Gastroesophageal sphincter (tissue), 3 donors: Measurements from ENCODE around the gene ATM.

Experiments
- CTCF ChIP-seq, 4 experiments: fragments of 200-600 bp in 2 of 4; fragments of 450-650 bp in 2 of 4; sonication (generic) in 1 of 4; IDR thresholded peaks; one replicate each; pipeline ENCODE4 v1.5.1; 2017 to 2019; ENCODE audit warnings: antibody characterized with exemption in 4 of 4, mild to moderate bottlenecking in 2 of 4, moderate library complexity in 2 of 4
- EP300 ChIP-seq: sonication (generic); formaldehyde crosslinking; IDR thresholded peaks from one replicate; pipeline ENCODE4 v1.6.1; 2017; ENCODE audit warnings: antibody characterized with exemption, mild to moderate bottlenecking
- POLR2A ChIP-seq, 2 donors: fragments of 450-650 bp; IDR thresholded peaks; one replicate each; pipeline ENCODE4 v1.6.1; 2017; ENCODE audit warnings: antibody characterized with exemption in 2 of 2, mild to moderate bottlenecking in 2 of 2, moderate library complexity in 1 of 2

- no peak for TF ChIP-seq POLR2A (IDR thresholded peaks at IDR 0.05)
- no peak for TF ChIP-seq CTCF (IDR thresholded peaks at IDR 0.05)
- no peak for TF ChIP-seq EP300
These were observed 17.9 kb upstream of the ATM start for GRCh38 chr11:108204929-108205499.
